Suprapubic skin (tissue), 4 donors: ENCODE results near the gene PXMP4.

Experiments used
- CTCF ChIP-seq, 2 donors: fragments of 200-600 bp in 1 of 2; fragments of 450-650 bp in 1 of 2; sonication (generic) in 1 of 2; IDR thresholded peaks; one replicate each; pipeline ENCODE4 v1.5.1; 2016 to 2019; ENCODE audit warnings: antibody characterized with exemption in 2 of 2, mild to moderate bottlenecking in 1 of 2, moderate library complexity in 1 of 2
- EP300 ChIP-seq: sonication (generic); formaldehyde crosslinking; IDR thresholded peaks from one replicate; pipeline ENCODE4 v1.6.1; 2017; ENCODE audit warnings: antibody characterized with exemption
- POLR2A ChIP-seq, 2 donors: fragments of 450-650 bp; IDR thresholded peaks; one replicate each; pipeline ENCODE4 v1.6.1; 2017; ENCODE audit warnings: antibody characterized with exemption in 2 of 2, mild to moderate bottlenecking in 2 of 2, moderate library complexity in 2 of 2
- POLR2AphosphoS5 ChIP-seq, 3 donors: sonication (generic); formaldehyde crosslinking; IDR thresholded peaks; one replicate each; pipeline ENCODE4 v1.6.1; 2017; ENCODE audit warnings: antibody characterized with exemption in 3 of 3

- TF ChIP-seq CTCF (IDR thresholded peaks at IDR 0.05) (no peak), POLR2AphosphoS5 (IDR thresholded peaks at IDR 0.05) (no peak), POLR2A (IDR thresholded peaks at IDR 0.05) (no peak), EP300 (no peak)
Measured at GRCh38 chr20:33702861-33703260, 17.2 kb downstream of the PXMP4 start.
